ENCODE measurements around the gene AP5S1. TPM values are rescaled to one million over a fixed set of nuclear protein-coding genes. Genes with fewer than 3 reads are reported as not detected.
A peak's percentile ranks its signal among the peaks of the same experiment; 100 is the strongest.

AP5S1 gene
- total RNA-seq, 2 donors from 2014 or later: 11.7 to 20.2 TPM

GRCh38 chr20:3795511-3796468 lies 24.6 kb upstream of the AP5S1 start, which contains the start of gene CDC25B:
Gene CDC25B (plus strand): TSS chr20:3796310. CDS start chr20:3796532, 222 bp downstream.
- peaks cover 21% of the 10 kb centered on the region for H3K4me1 ChIP-seq

GRCh38 chr20:3796477-3797225 lies 23.7 kb upstream of the AP5S1 start:
- DNase-seq: no peak
- peak overlapping the region; percentile 84 for H3K4me3 ChIP-seq
- peak overlapping the region; percentile 56 to 74 for H3K9ac ChIP-seq (ENCODE audit: low read depth in 2 of 2, low read length in 2 of 2)
- no peaks in the 10 kb centered on the region for H3K9me3 ChIP-seq
- peaks cover 21% of the 10 kb centered on the region for H3K4me1 ChIP-seq
- intact Hi-C loops (cut with DNase I): no loop called here
- H3K27me3 ChIP-seq: no peaks in the 10 kb centered on the region
- H3K36me3 ChIP-seq: peaks cover 7% of the 10 kb centered on the region
- H3K27ac ChIP-seq: peak overlapping the region; percentile 98
- no peak for TF ChIP-seq CTCF (IDR thresholded peaks at IDR 0.05)

More at GRCh38 chr20:3795511-3796468, 24.6 kb upstream of the AP5S1 start, which contains the start of gene CDC25B:
- DNase-seq: peak; percentile 97
- peak within 1 kb of the TSS; percentile 98 for H3K27ac ChIP-seq
- peak within 1 kb of the TSS; percentile 84 for H3K4me3 ChIP-seq
- H3K36me3 ChIP-seq: no peaks in the 10 kb centered on the region
- peak; percentile 44 for TF ChIP-seq CTCF (IDR thresholded peaks at IDR 0.05)
- no peaks in the 10 kb centered on the region for H3K27me3 ChIP-seq
- intact Hi-C loops (cut with DNase I): no loop called here
- peak within 1 kb of the TSS; percentile 72 to 74 for H3K9ac ChIP-seq (ENCODE audit: low read depth in 2 of 2, low read length in 2 of 2)
- H3K9me3 ChIP-seq: no peaks in the 10 kb centered on the region

GRCh38 chr20:3797226-3797545 lies 23.2 kb upstream of the AP5S1 start:
- Histone ChIP-seq H3K36me3 (peaks cover 12% of the 10 kb centered on the region), H3K9me3 (no peaks in the 10 kb centered on the region), H3K27ac (peak overlapping the region; percentile 98), H3K27me3 (no peaks in the 10 kb centered on the region), H3K4me3 (peak overlapping the region; percentile 84), H3K9ac (ENCODE audit: low read depth in 2 of 2, low read length in 2 of 2) (peak overlapping the region; percentile 56 to 74), H3K4me1 (peaks cover 21% of the 10 kb centered on the region)
- DNase-seq: no peak
- TF ChIP-seq CTCF (IDR thresholded peaks at IDR 0.05): no peak
- intact Hi-C loops (cut with DNase I): no loop called here

- peaks cover 18% of the 10 kb centered on the region for H3K36me3 ChIP-seq
- peak overlapping the region; percentile 98 for H3K27ac ChIP-seq
- H3K9me3 ChIP-seq: no peaks in the 10 kb centered on the region
- H3K4me1 ChIP-seq: peaks cover 21% of the 10 kb centered on the region
- H3K27me3 ChIP-seq: no peaks in the 10 kb centered on the region
- TF ChIP-seq CTCF (IDR thresholded peaks at IDR 0.05): no peak
- intact Hi-C loops (cut with DNase I): no loop called here
- H3K9ac ChIP-seq (ENCODE audit: low read depth in 2 of 2, low read length in 2 of 2): peak overlapping the region; percentile 56 to 74
- peak overlapping the region; percentile 84 for H3K4me3 ChIP-seq
- DNase-seq: no peak
These were observed 22.6 kb upstream of the AP5S1 start for GRCh38 chr20:3797592-3798372.

GRCh38 chr20:3798373-3798768 lies 22.0 kb upstream of the AP5S1 start:
- peak overlapping the region in 1 of 2 donors; percentile 74 for H3K9ac ChIP-seq (ENCODE audit: low read depth in 2 of 2, low read length in 2 of 2)
- no peak for TF ChIP-seq CTCF (IDR thresholded peaks at IDR 0.05)
- H3K4me1 ChIP-seq: peaks cover 21% of the 10 kb centered on the region
- H3K9me3 ChIP-seq: no peaks in the 10 kb centered on the region
- no peaks in the 10 kb centered on the region for H3K27me3 ChIP-seq
- no peak for DNase-seq
- intact Hi-C loops (cut with DNase I): no loop called here
- peaks cover 22% of the 10 kb centered on the region for H3K36me3 ChIP-seq
- H3K27ac ChIP-seq: peak overlapping the region; percentile 98
- no peak overlapping the region for H3K4me3 ChIP-seq

All from colonic mucosa (tissue), 4 donors.